GM15510 (cell line): Measurements from ENCODE around the gene TM2D1.

ENCODE experiments used
- POLR2A ChIP-seq: IDR thresholded peaks from 3 replicates; pipeline ENCODE4 v1.6.1; 2011; ENCODE audit warnings: borderline replicate concordance; ENCODE audit not compliant: insufficient read length; ENCODE audit errors: extremely low read depth

The TM2D1 gene

DNA sequence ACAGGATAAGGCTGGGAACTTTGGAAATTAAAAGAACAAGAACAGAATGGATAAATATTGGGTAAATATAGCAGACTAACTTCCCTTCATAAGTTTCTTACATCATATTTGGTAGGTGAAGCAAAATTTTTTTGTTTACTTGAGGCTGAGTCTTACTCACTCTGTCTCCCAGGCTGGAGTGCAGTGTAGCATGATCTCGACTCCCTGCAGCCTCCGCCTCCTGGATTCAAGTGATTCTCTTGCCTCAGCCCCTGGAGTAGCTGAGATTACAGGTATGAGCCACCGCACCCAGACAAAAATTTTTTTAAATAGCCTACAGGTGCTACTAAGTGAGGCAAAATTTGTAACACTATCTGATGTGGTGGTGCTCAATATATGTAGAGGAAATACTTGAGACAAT, 50.7 kb downstream of the TM2D1 start:
- no peak for TF ChIP-seq POLR2A

DNA sequence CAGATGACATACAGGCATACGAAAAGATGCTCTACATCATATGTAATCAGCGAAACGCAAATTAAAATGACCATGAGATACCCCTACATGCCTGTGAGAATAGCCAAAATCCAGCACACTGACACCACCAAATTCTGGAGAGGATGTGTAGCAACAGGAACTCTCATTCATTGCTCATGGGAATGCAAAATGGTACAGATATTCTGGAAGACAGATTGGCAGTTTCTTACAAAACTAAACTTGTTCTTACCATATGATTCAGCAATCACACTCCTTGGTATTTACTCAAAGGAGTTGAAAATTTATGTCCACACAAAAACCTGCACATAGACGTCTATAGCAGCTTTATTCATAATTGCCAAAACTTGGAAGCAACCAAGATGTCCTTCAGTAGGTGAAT, 52.6 kb downstream of the TM2D1 start:
- TF ChIP-seq POLR2A, result no peak

GRCh38 chr1:61670445-61670844, 54.5 kb downstream of the TM2D1 start:
- no peak for TF ChIP-seq POLR2A

- no peak for TF ChIP-seq POLR2A
These were observed 54.9 kb downstream of the TM2D1 start for GRCh38 chr1:61670016-61670415.

GRCh38 chr1:61659061-61659460, 65.9 kb downstream of the TM2D1 start:
- TF ChIP-seq POLR2A, result no peak

- TF ChIP-seq POLR2A, result no peak
These were observed 69.5 kb downstream of the TM2D1 start for GRCh38 chr1:61655453-61655852.

DNA sequence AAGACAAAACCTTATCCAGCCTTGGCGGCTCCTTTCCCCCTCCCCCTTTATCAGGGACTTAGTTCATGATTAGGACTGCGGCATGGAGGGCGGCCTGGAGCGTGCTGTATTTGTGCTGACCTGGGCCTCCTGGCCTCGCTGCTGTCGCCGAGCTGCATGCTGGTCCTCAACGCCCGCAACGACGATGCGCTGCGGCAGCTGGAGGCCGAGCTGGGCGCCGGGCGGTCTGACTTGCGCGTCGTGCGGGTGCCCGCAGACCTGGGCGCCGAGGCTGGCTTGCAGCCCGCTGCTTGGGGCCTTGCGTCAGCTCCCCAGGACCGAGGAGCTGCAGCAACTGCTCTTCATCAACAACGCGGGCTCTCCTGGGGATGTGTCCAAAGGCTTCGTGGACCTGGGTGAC, 70.9 kb downstream of the TM2D1 start:
- TF ChIP-seq POLR2A, result no peak

GRCh38 chr1:61648983-61649742, 75.8 kb downstream of the TM2D1 start:
- no peak for TF ChIP-seq POLR2A

DNA sequence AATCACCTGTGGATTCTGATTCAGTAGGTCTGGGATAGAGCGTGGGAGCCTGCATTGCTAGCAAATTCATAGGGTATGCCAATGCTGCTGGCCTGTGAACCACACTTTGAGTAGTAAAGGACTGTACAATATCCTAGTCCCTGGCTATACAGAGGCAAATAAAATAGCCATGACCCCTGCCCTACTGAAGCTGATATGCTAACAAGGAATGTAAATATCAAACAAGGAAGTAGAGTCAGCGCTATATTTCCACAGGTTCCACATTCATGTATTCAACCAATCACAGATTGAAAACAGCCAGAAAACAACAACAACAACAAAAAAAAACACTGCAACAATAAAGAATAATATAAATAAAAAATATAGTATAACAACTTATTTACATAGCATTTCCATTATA, 77.8 kb downstream of the TM2D1 start:
- no peak for TF ChIP-seq POLR2A

GRCh38 chr1:61645476-61645875, 79.5 kb downstream of the TM2D1 start:
- TF ChIP-seq POLR2A, result no peak

- no peak for TF ChIP-seq POLR2A
These were observed 80.6 kb downstream of the TM2D1 start for GRCh38 chr1:61644303-61644702.

GRCh38 chr1:61642475-61643232, 82.3 kb downstream of the TM2D1 start:
- TF ChIP-seq POLR2A, result no peak

- no peak for TF ChIP-seq POLR2A
These were observed 83.2 kb downstream of the TM2D1 start for GRCh38 chr1:61641578-61642336.

DNA sequence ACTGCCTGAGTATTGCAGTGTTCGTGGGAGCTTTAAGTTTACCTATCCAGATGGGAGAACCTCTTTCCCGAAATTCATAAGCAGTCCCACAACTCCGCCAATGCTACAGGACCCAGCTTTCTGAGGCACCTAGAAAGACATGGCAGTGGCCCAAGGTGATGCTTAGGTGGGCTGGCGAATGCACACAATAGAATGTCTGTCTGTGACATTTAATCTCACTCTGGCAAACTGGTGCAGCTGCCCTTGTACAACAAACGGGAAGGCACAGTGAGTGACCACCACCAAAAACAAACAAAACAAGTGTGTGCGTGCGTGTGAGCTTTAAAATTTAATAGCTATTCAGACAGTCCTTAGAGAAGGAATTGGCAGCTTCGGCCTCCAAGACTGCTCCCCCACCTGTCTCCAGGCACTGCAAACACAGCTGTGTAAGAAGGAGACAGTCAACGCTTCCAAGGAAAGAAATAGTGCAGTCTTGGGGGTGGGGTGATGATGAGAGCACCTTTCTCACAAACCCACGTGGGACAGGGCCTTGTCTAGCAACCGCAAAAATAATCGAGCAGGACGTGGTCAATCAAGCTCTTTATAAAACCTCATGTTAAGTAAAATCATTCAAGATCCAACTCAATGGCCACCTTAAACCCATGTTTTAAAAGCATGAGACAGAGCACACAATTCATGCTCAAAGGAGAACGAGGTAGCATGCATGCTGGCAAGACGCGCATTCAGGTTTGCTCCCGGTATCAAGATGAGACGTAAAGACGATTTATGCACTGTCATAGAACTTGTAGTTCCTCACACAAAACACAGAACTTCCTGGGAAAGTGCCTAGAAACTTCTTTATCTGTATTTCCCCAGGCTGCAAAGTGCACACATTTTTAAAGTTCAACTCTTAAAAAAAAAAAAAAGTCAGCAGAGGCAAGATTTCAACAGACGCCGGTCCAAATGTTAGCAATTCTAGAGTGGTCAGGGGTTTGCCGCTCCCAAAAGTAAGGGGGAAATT, 84.1 kb downstream of the TM2D1 start:
- TF ChIP-seq POLR2A, result no peak
